SK-N-SH treated with all-trans-retinoic acid at 6 μM for 48 hours (cell line): ENCODE measurements around the gene LRP5.

Source experiments
- ATAC-seq: fragments of 200-7000 bp; cut with Tn5 transposase; 3 replicates; pipeline ENCODE4 v1.9.1; 2020; ENCODE audit warnings: mild to moderate bottlenecking, moderate library complexity
- ARNTL ChIP-seq: fragments of 450-650 bp; formaldehyde crosslinking; IDR thresholded peaks from 2 replicates; pipeline ENCODE4 v1.5.0; 2020; ENCODE audit warnings: low read depth, mild to moderate bottlenecking, moderate library complexity, borderline replicate concordance
- BACH2 ChIP-seq: fragments of 250-450 bp; sonication (Bioruptor Pico); IDR thresholded peaks from 2 replicates; pipeline ENCODE4 v1.9.0; 2021; ENCODE audit warnings: mild to moderate bottlenecking, borderline replicate concordance
- CREB5 ChIP-seq: fragments of 250-450 bp; sonication (Bioruptor Pico); IDR thresholded peaks from 2 replicates; pipeline ENCODE4 v1.5.1; 2020; ENCODE audit warnings: low read depth, mild to moderate bottlenecking, moderate library complexity
- CSDC2 ChIP-seq: fragments of 250-450 bp; sonication (Bioruptor Pico); IDR thresholded peaks from 2 replicates; pipeline ENCODE4 v1.5.0; 2020; ENCODE audit warnings: mild to moderate bottlenecking, moderate library complexity
- CSRNP3 ChIP-seq: fragments of 250-450 bp; sonication (Bioruptor Pico); IDR thresholded peaks from 2 replicates; pipeline ENCODE4 v1.5.1; 2021; ENCODE audit warnings: mild to moderate bottlenecking, moderate library complexity
- ESRRG ChIP-seq: fragments of 250-450 bp; sonication (Bioruptor Pico); IDR thresholded peaks from 2 replicates; pipeline ENCODE4 v1.6.1; 2021; ENCODE audit warnings: mild to moderate bottlenecking
- GLIS3 ChIP-seq: fragments of 250-450 bp; sonication (Bioruptor Pico); IDR thresholded peaks from 2 replicates; pipeline ENCODE4 v1.5.0; 2020; ENCODE audit warnings: mild to moderate bottlenecking, moderate library complexity
- ISL1 ChIP-seq: fragments of 250-450 bp; sonication (Bioruptor Pico); IDR thresholded peaks from 2 replicates; pipeline ENCODE4 v2.1.2; 2022; ENCODE audit warnings: mild to moderate bottlenecking, moderate library complexity
- OSR1 ChIP-seq: fragments of 250-450 bp; sonication (Bioruptor Pico); IDR thresholded peaks from 2 replicates; pipeline ENCODE4 v1.8.0; 2022; ENCODE audit warnings: moderate library complexity, mild to moderate bottlenecking, inconsistent platforms
- PATZ1 ChIP-seq: fragments of 250-450 bp; sonication (Bioruptor Pico); IDR thresholded peaks from 2 replicates; pipeline ENCODE4 v1.8.0; 2020; ENCODE audit warnings: mild to moderate bottlenecking, moderate library complexity, borderline replicate concordance
- POU6F1 ChIP-seq: fragments of 250-450 bp; sonication (Bioruptor Pico); IDR thresholded peaks from 2 replicates; pipeline ENCODE4 v1.8.0; 2021; ENCODE audit warnings: low read depth, mild to moderate bottlenecking, moderate library complexity, borderline replicate concordance
- PPARA ChIP-seq: fragments of 250-450 bp; sonication (Bioruptor Pico); IDR thresholded peaks from 2 replicates; pipeline ENCODE4 v1.5.0; 2020; ENCODE audit warnings: mild to moderate bottlenecking, borderline replicate concordance
- RARB ChIP-seq: fragments of 250-450 bp; sonication (Bioruptor Pico); IDR thresholded peaks from 2 replicates; pipeline ENCODE4 v1.8.0; 2021; ENCODE audit warnings: mild to moderate bottlenecking, moderate library complexity
- SNAI2 ChIP-seq: fragments of 250-450 bp; sonication (Bioruptor Pico); IDR thresholded peaks from 2 replicates; pipeline ENCODE4 v1.5.0; 2020; ENCODE audit warnings: mild to moderate bottlenecking, moderate library complexity
- TCF4 ChIP-seq: fragments of 250-450 bp; sonication (Bioruptor Pico); IDR thresholded peaks from 2 replicates; pipeline ENCODE4 v1.8.0; 2021; ENCODE audit warnings: mild to moderate bottlenecking, moderate library complexity, borderline replicate concordance
- TSHZ2 ChIP-seq: fragments of 250-450 bp; sonication (Bioruptor Pico); IDR thresholded peaks from 2 replicates; pipeline ENCODE4 v1.5.0; 2020; ENCODE audit warnings: mild to moderate bottlenecking, moderate library complexity
- ZC3H10 ChIP-seq: fragments of 250-450 bp; sonication (Bioruptor Pico); IDR thresholded peaks from 2 replicates; pipeline ENCODE4 v1.5.1; 2021; ENCODE audit warnings: mild to moderate bottlenecking, moderate library complexity
- ZFP3 ChIP-seq: fragments of 250-450 bp; sonication (Bioruptor Pico); IDR thresholded peaks from 2 replicates; pipeline ENCODE4 v1.5.0; 2020; ENCODE audit warnings: mild to moderate bottlenecking, moderate library complexity
- ZFP30 ChIP-seq: fragments of 450-650 bp; formaldehyde crosslinking; IDR thresholded peaks from 2 replicates; pipeline ENCODE4 v1.5.0; 2022; ENCODE audit warnings: mild to moderate bottlenecking, moderate library complexity
- ZNF565 ChIP-seq: fragments of 450-650 bp; formaldehyde crosslinking; conservative IDR thresholded peaks from 2 replicates; pipeline ENCODE4 v1.5.0; 2020; ENCODE audit warnings: low read depth, mild to moderate bottlenecking, moderate library complexity
- ZNF70 ChIP-seq: fragments of 450-650 bp; formaldehyde crosslinking; IDR thresholded peaks from 2 replicates; pipeline ENCODE4 v1.5.0; 2020; ENCODE audit warnings: mild to moderate bottlenecking, moderate library complexity
- ZNF8 ChIP-seq: fragments of 450-650 bp; formaldehyde crosslinking; IDR thresholded peaks from 2 replicates; pipeline ENCODE4 v1.5.0; 2020; ENCODE audit warnings: mild to moderate bottlenecking, moderate library complexity

LRP5 gene

GRCh38 chr11:68354148-68354872, 41.9 kb downstream of the LRP5 start:
- ATAC-seq: peak; percentile 94
- TF ChIP-seq OSR1 (CRISPR knock-in tag): 0 out of 2 replicates have a peak, but pooled peaks have one; percentile 24
- TF ChIP-seq ZFP3: peak; percentile 83; the same call in 1 of the 2 replicates
- TF ChIP-seq ESRRG (CRISPR knock-in tag): no peak
- TF ChIP-seq CSDC2 (CRISPR knock-in tag): peak; percentile 60; the same call in 1 of the 2 replicates
- no peak for TF ChIP-seq TCF4 (CRISPR knock-in tag)
- TF ChIP-seq ISL1: peak; percentile 43
- TF ChIP-seq TSHZ2 (CRISPR knock-in tag): no peak
- no peak for TF ChIP-seq ZNF70 (CRISPR knock-in tag)
- TF ChIP-seq SNAI2 (CRISPR knock-in tag): peak; percentile 85; the same call in 1 of the 2 replicates
- TF ChIP-seq GLIS3 (CRISPR knock-in tag): no peak

- ATAC-seq: no peak
- TF ChIP-seq OSR1 (CRISPR knock-in tag) (no peak), CSRNP3 (CRISPR knock-in tag) (no peak), PPARA (no peak), ZFP30 (CRISPR knock-in tag) (no peak), ZNF70 (CRISPR knock-in tag) (no peak), PATZ1 (CRISPR knock-in tag) (no peak), ZNF8 (CRISPR knock-in tag) (no peak), TSHZ2 (CRISPR knock-in tag) (no peak), ESRRG (CRISPR knock-in tag) (no peak), POU6F1 (CRISPR knock-in tag) (no peak), ISL1 (no peak), CREB5 (CRISPR knock-in tag) (no peak), ZC3H10 (CRISPR knock-in tag) (no peak), RARB (CRISPR knock-in tag) (no peak), ZFP3 (no peak), ZNF565 (no peak), SNAI2 (CRISPR knock-in tag) (no peak), BACH2 (no peak), ARNTL (CRISPR knock-in tag) (no peak)
Measured at GRCh38 chr11:68355471-68355870, 43.1 kb downstream of the LRP5 start.
